Glomerular visceral epithelial cell (primary cell): ENCODE data around the gene XRCC3.

Experiments used
- DNase-seq: peaks from one replicate; pipeline ENCODE4 v3.0.0-alpha.2; 2016; ENCODE audit errors: extremely low spot score

The XRCC3 gene

GRCh38 chr14:103726474-103726873 lies 11.2 kb upstream of the XRCC3 start:
- DNase-seq, result no peak

GRCh38 chr14:103725739-103726395 lies 10.6 kb upstream of the XRCC3 start:
- DNase-seq, result no peak

DNA sequence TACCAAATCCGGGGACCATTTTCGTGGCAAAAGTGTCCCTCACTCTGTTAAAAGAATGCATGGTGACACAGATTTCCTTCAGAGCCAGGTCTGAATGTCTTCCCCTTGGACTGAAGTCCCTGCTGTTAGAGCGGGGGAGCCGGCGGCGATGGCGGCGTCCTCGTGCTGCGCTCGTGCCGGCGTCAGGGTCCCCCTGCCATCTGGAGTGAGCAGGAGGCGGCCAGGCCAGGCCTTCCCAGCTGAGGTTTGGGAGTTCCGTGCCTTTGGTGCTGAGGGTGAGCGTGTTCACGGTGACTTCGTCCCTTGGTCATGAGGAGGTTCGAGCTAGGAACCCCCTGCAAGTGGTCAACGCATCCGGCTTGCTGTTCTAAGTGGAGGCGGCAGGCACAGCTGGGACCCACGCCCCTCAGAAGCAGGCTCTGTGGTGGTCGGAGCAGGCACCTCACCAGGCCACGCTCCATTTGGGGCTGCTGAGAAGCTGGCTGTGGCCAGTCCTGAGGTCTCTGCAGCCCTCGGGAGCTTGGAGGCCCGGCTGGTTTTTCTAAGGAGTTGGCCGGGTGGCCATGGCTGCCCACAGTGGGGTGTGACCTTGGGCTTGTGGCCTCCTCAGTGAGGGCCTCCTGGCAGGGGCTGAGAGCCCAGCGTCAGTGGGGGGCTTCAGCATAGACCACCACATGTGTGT lies 9.9 kb upstream of the XRCC3 start:
- no peak for DNase-seq

DNA sequence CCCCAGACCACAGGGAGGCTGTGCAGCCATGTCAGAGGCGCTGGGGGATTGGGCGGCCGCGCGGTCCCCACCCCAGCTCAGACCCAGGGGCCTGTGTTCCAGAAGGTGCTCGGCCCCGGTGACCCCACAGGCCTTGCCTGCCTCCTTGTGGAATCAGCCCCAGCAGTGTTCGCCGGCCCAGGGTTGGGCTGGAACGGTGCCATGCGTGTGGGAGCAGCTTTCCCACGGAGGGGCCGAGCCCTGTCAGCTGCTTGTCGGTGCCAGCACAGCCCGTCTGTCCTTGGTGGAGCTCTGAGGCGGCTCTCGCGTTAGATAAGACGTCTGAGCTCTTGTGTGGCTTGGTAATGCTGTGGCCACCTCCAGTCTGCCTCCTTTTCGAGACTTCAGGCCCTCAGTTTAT lies 8.9 kb upstream of the XRCC3 start:
- DNase-seq, result no peak

DNA sequence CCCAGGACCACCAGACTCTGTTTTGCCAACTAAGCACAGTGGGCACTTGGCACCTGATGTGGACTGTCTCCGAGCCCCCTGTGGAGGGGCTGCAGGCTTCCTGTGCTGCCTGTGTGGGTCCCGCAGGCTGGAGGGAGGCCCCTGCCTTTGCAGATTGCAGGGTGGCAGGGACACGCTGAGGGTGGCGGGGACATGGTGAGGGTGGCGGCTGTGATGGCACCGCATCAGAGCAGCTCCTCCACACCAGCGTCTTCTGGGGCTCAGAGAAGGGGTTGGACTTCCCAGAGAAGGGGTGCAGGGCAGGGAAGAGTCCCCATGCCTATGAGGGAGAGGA lies 8.5 kb upstream of the XRCC3 start:
- DNase-seq, result no peak

- DNase-seq, result peak; percentile 57
These were observed 6.3 kb upstream of the XRCC3 start for GRCh38 chr14:103721334-103722120.

GRCh38 chr14:103719751-103720150 lies 4.5 kb upstream of the XRCC3 start:
- no peak for DNase-seq

GRCh38 chr14:103718572-103718971 lies 3.3 kb upstream of the XRCC3 start:
- DNase-seq, result no peak

DNA sequence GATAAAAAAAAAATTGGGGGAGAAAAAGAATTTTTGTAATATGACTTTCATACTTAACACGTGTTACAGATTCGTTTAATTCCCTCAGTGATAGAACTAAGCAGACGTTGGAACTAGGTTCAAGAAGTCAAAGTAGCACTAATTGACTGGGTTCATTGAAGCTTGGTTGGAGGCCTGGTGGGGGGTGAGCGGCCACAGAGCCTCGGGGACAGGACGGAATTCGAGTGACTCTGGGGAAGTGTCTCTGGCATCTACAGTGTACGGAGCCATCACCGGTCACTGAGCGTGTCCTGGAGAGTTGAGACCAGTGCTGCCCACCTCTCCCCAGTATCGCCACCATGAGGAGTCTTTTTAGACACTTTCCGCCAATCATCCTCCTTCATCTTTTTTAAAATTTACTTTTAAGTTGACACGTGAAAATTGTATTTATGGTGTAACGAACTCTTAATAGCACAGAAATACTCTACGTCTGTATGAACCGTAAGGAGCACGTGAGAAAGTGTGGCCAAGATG lies 1.7 kb upstream of the XRCC3 start:
- no peak for DNase-seq

DNA sequence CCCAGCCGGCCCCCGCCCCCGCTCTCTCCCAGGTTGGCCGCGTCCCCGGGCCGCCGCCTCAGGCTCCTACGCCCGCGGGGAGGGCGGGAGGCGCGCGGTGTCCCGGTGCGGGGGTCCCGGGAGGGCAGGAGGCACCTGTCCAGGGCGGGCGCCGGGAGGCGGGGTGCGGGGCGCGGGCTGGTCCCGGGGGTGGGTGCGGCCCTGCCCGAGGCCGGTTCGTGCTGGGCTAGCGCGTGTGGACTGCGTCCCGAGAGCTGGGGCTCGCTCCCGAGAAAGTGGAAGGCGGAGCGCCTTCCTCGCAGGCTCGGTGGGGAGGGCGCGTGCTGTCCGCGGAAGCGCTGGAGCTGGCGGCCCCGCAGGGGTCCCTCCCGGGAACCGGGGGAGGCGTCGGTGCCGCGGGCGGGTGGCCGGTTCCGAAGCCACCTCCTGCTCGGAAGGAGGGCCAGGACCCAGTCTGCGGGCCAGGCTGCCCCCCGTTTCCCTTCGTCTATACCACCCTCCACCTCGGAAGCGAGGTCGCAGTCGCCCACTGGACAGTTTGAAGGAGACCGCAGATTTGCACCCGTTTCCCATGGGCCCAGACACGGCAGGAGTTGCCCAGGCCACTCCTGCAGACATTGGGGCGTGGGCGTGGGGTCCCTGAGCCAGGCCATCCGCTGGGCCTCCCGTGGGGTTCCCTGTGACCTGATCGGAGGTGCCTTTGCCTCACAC lies 995 bp upstream of the XRCC3 start:
- DNase-seq, result no peak

DNA sequence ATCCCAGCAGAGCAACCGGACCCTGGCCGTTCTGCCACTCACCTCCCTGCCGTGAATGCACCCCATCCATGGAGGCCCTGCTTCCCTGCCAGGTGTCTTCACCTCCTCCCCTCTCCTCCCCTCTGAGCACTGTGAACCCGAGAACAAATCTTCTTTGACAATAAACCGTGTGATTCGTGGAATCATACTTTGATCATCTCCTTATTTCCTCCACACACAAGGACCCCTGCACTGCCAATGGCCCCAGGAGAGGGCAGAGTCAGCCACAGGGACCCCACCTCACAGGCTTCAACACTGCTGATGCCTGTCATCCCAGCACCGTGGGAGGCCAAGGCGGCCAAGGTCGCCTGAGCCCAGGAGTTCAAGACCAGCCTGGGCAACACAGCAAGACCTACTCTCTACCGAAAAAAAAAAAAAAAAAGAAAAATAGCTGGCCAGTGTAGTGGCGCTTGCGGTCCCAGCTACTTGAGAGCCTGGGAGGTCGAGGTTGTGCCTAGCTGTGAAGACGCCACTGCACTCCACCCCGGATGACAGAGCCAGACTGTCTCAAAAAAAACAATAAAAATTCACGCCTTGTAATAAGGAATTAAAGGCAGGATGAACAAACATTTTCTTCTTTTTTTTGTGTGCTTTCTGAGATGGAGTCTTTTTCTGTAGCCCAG lies 1.1 kb downstream of the XRCC3 start:
- no peak for DNase-seq

DNA sequence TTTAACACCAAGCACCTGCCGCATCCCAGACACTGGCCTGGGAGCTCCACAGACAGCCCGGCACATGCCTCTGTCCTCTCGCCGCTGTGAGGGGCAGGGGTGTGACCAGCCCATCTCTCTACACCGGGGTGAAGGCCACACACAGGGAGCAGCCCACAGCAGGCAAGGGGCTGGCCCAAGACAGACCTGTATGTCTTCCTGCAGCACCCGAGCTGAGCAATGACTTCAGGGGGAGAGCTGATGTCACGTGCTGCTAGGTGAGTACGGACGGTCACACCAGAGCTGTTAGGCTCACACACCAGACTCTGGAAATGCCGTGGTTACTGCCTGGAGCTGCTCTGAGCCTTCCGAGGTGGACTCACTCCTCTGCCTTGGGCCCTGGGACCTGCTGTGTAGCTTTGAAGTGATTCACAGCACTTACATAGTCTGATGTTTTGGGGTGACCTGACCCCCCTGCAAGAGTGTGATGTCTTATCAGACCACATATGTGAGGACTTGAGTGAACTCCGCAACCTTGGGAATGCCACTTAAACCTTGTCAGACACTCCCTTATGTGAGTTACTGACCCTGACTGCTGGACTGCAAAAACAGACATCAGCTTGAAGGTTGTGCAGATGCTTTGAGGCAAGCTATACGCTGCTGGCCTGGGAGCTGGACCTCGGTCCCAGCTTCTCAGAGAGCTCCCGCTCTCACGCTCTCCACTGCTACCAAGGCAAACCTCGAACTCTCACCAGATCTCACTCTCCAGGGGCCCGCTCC lies 1.8 kb downstream of the XRCC3 start:
- peak; percentile 40 for DNase-seq

DNA sequence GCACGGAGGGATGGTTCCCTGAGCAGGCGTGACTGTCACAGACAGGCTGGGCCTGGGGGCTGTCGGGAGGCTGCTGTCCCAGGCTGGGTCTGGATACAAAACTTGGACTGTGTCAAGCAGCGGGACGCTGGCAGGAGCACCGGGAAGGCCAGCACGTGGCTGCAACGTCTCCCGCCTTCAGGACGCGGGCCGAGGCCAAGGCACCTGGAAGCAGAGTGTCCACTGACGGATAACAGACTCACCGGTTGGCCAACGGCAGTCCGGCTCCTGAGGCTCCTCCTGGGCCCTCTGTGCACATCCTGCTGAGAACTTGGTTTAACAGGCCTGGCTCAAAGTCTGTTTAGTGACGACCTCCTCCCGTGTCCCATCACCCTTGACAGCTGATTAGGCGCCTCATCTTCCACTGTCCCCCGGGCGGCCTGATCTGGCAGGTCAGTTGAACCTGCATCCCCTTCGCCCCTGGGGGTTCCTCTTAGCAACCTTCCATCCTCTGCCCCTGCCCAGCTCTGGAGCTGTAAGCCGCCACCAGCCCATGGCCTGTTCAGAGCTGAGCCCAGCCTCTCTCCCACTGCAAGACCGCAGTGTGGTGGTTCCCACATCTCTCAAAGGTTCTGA lies 2.5 kb downstream of the XRCC3 start:
- no peak for DNase-seq

DNA sequence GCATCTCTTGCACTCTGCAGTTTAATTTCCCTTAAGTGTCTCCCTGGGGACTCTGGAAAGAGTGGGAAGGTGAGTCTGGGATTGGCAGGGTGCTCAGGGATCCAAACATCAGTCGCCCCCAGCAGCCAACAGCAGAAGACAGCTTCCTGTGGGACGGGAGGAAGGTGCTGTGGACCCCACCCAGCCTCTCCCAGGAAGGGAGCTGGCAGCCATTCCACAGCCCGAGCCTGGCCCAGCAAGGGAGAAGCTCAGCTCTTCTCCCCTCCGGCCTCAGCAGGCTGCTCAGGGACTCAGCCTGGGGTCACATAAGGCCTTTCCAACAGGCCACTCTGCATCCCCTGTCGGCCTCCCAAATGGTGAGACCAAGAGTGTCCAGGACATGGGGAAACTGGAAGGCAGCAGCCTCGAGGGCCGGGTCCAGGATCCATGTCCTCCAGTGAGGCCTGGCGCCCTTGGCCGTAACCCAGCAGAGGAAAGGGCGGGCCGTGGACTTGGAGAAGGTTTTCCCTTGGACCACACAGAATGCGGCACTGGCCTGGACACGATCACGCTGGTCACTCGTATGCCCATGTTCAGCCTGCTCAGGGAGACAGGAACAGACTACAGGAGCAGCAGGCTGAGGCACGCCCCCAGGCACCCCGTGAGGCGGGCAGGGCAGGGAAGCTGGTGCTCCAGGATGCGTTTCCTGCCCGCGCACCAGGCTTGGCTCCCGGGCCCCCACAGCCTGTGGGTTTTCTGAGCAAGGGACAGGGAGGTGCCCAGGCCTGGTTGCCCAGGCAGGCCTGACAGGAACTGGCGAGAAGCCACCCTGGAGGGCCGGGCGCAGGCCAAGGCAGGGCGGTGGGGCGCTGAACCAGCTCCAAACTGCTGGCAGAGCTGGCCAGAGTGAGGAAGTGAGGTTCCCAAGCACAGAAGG lies 3.5 kb downstream of the XRCC3 start:
- DNase-seq, result no peak

- no peak for DNase-seq
These were observed 4.4 kb downstream of the XRCC3 start for GRCh38 chr14:103710771-103711377.

- DNase-seq, result no peak
These were observed 5.4 kb downstream of the XRCC3 start for GRCh38 chr14:103709814-103710213.

GRCh38 chr14:103708750-103709187 lies 6.5 kb downstream of the XRCC3 start:
- DNase-seq, result no peak

- DNase-seq, result no peak
These were observed 7.7 kb downstream of the XRCC3 start for GRCh38 chr14:103707329-103708263.
